NOMO-1 treated with dmso at 0.1 percent for 144 hours (cell line): ENCODE results near the gene NRBF2.
A peak's percentile ranks its signal among the peaks of the same experiment; 100 is the strongest.
"Not testable (repeated sequence)": the region's sequence is repeated elsewhere in the genome, so short reads cannot be mapped to it uniquely, and the experiment has no call there.

Experiments used
- DNase-seq: peaks from one replicate; lab custom pipeline; 2025; ENCODE audit not compliant: unreplicated experiment; lab: John Stamatoyannopoulos, UW

NRBF2 gene

GRCh38 chr10:63133056-63133820 is at the start of gene NRBF2:
Gene NRBF2, plus strand, starts transcription at chr10:63133328. Its CDS starts 143 bp downstream, at chr10:63133471.
- DNase-seq: peak; percentile 97

- DNase-seq: not testable (repeated sequence)
Measured at GRCh38 chr10:63083406-63083805, 49.7 kb upstream of the NRBF2 start.

GRCh38 chr10:63083904-63084689 is 49.0 kb upstream of the NRBF2 start:
- DNase-seq: peak; percentile 72

- DNase-seq: no peak
Measured at GRCh38 chr10:63084690-63085382, 48.3 kb upstream of the NRBF2 start.

- no peak for DNase-seq
Measured at GRCh38 chr10:63093227-63093626, 39.9 kb upstream of the NRBF2 start.

- DNase-seq: no peak
Measured at GRCh38 chr10:63094405-63094804, 38.7 kb upstream of the NRBF2 start.

GRCh38 chr10:63094881-63095280 is 38.2 kb upstream of the NRBF2 start:
- no peak for DNase-seq

GRCh38 chr10:63099734-63100133 is 33.4 kb upstream of the NRBF2 start:
- DNase-seq: no peak

- not testable (repeated sequence) for DNase-seq
Measured at GRCh38 chr10:63101091-63101490, 32.0 kb upstream of the NRBF2 start.

GRCh38 chr10:63102279-63102883 is 30.7 kb upstream of the NRBF2 start:
- not testable (repeated sequence) for DNase-seq

GRCh38 chr10:63103178-63103577 is 29.9 kb upstream of the NRBF2 start:
- DNase-seq: not testable (repeated sequence)

GRCh38 chr10:63103971-63104409 is 29.1 kb upstream of the NRBF2 start:
- DNase-seq: no peak

- no peak for DNase-seq
Measured at GRCh38 chr10:63105225-63106110, 27.7 kb upstream of the NRBF2 start.

- DNase-seq: no peak
Measured at GRCh38 chr10:63106111-63106755, 26.9 kb upstream of the NRBF2 start.

GRCh38 chr10:63107943-63108437 is 25.1 kb upstream of the NRBF2 start:
- no peak for DNase-seq

- no peak for DNase-seq
Measured at GRCh38 chr10:63110940-63111339, 22.2 kb upstream of the NRBF2 start.

- DNase-seq: no peak
Measured at GRCh38 chr10:63114031-63114814, 18.9 kb upstream of the NRBF2 start.

GRCh38 chr10:63115732-63116383 is 17.3 kb upstream of the NRBF2 start:
- no peak for DNase-seq
